H1 (cell line): ENCODE data around the gene ACTR2. TPM values are rescaled to one million over a fixed set of nuclear protein-coding genes. Genes with fewer than 3 reads are reported as not detected.

Experiments
- CTCF ChIA-PET: fragments of 300-600 bp; sonication (Branson Sonifier 250); formaldehyde crosslinking; loops from one replicate; lab custom pipeline; 2021; ENCODE audit not compliant: partially characterized antibody; lab: Charles Lee
- POLR2A ChIA-PET: fragments of 300-600 bp; sonication (Branson Sonifier 250); formaldehyde crosslinking; loops from one replicate; lab custom pipeline; 2021; ENCODE audit warnings: inconsistent platforms; ENCODE audit not compliant: partially characterized antibody; lab: Charles Lee
- DNase-seq, 2 experiments: peaks; one replicate each; pipeline versions ENCODE4 v3.0.0 to v3.0.0-alpha.2; 2010 to 2022; ENCODE audit warnings: low spot score in 2 of 2, low read depth in 1 of 2, mixed read lengths in 1 of 2
- FAIRE-seq: peaks from 2 replicates; lab custom pipeline; 2011; peaks lifted over from hg19 to GRCh38; lab: Jason Lieb, UNC
- H2AFZ ChIP-seq: 2 replicates; pipeline ENCODE4 v1.8.1; 2012; ENCODE audit warnings: low read length, inconsistent platforms
- H2AK5ac ChIP-seq: 2 replicates; pipeline ENCODE4 v1.6.1; 2013; ENCODE audit warnings: low read depth, low read length
- H2BK120ac ChIP-seq: replicated peaks from 2 replicates; pipeline ENCODE3; 2013; ENCODE audit warnings: low read depth, low read length, inconsistent platforms
- H2BK12ac ChIP-seq: 2 replicates; pipeline ENCODE4 v1.6.1; 2013; ENCODE audit warnings: low read depth, low read length
- H2BK15ac ChIP-seq: 2 replicates; pipeline ENCODE4 v1.6.1; 2013; ENCODE audit warnings: low read length
- H2BK20ac ChIP-seq: 2 replicates; pipeline ENCODE4 v1.6.1; 2013; ENCODE audit warnings: low read length
- H2BK5ac ChIP-seq: 2 replicates; pipeline ENCODE4 v1.6.1; 2013; ENCODE audit warnings: low read depth, low read length
- H3K14ac ChIP-seq: 2 replicates; pipeline ENCODE4 v1.6.1; 2013; ENCODE audit warnings: inconsistent platforms; ENCODE audit not compliant: insufficient read length
- H3K18ac ChIP-seq: 2 replicates; pipeline ENCODE4 v1.6.1; 2013; ENCODE audit warnings: low read length; ENCODE audit errors: extremely low read depth
- H3K23ac ChIP-seq: 2 replicates; pipeline ENCODE4 v1.6.1; 2013; ENCODE audit warnings: inconsistent platforms; ENCODE audit not compliant: insufficient read length
- H3K23me2 ChIP-seq: 2 replicates; pipeline ENCODE4 v1.6.1; 2013; ENCODE audit warnings: low read depth, low read length
- H3K27ac ChIP-seq: 2 replicates; pipeline ENCODE4 v1.6.1; 2011; ENCODE audit warnings: low read depth, low read length, inconsistent platforms
- H3K27me3 ChIP-seq, 4 experiments: replicated peaks in 1 of 4; 1 replicate in 1 of 4; 2 replicates in 3 of 4; pipeline versions ENCODE4 v1.6.1 to v1.8.1; 2011 to 2013; ENCODE audit warnings: low read length in 3 of 4, mild to moderate bottlenecking in 3 of 4, inconsistent platforms in 2 of 4, mixed read lengths in 2 of 4, moderate library complexity in 1 of 4; ENCODE audit not compliant: control insufficient read depth in 3 of 4, insufficient read depth in 3 of 4; ENCODE audit errors: extremely low read depth in 1 of 4
- H3K36me3 ChIP-seq, 4 experiments: 2 replicates each; pipeline versions ENCODE4 v1.6.1 to v1.8.1; 2011 to 2013; ENCODE audit warnings: mild to moderate bottlenecking in 4 of 4, low read length in 3 of 4, moderate library complexity in 2 of 4, control low read depth in 1 of 4, inconsistent platforms in 1 of 4; ENCODE audit not compliant: insufficient read depth in 4 of 4, control insufficient read depth in 2 of 4
- H3K4ac ChIP-seq: replicated peaks from 2 replicates; pipeline ENCODE3; 2013; ENCODE audit warnings: low read length, low read depth, mixed read lengths, inconsistent platforms; ENCODE audit not compliant: insufficient read length
- H3K4me1 ChIP-seq, 4 experiments: replicated peaks in 1 of 4; 1 replicate in 1 of 4; 2 replicates in 3 of 4; pipeline versions ENCODE4 v1.6.1 to v1.8.1; 2011 to 2013; ENCODE audit warnings: low read length in 3 of 4, inconsistent platforms in 2 of 4, mixed read lengths in 1 of 4; ENCODE audit not compliant: insufficient read depth in 4 of 4, control insufficient read depth in 3 of 4
- H3K4me2 ChIP-seq, 2 experiments: 2 replicates each; pipeline versions ENCODE4 v1.6.1 to v1.8.1; 2011 to 2013; ENCODE audit warnings: low read depth in 2 of 2, low read length in 2 of 2, control low read depth in 1 of 2, inconsistent platforms in 1 of 2, mild to moderate bottlenecking in 1 of 2; ENCODE audit not compliant: insufficient read depth in 1 of 2
- H3K4me3 ChIP-seq, 4 experiments: fragments of 200-600, 300-600 bp in 1 of 4; sonication (generic), shearing (Covaris generic), sonication (Bioruptor Twin) in 1 of 4; 2 replicates each; pipeline versions ENCODE4 v1.5.1 to v1.8.1; 2011 to 2016; ENCODE audit warnings: low read length in 4 of 4, low read depth in 3 of 4, control low read depth in 2 of 4, inconsistent platforms in 2 of 4, mild to moderate bottlenecking in 2 of 4, mixed read lengths in 1 of 4, moderate library complexity in 1 of 4; ENCODE audit not compliant: insufficient read depth in 2 of 4; ENCODE audit errors: extremely low read depth in 1 of 4
- H3K56ac ChIP-seq: replicated peaks from 2 replicates; pipeline ENCODE3; 2013; ENCODE audit warnings: low read depth, mild to moderate bottlenecking, mixed read lengths, low read length, inconsistent platforms; ENCODE audit not compliant: insufficient read length
- H3K79me1 ChIP-seq: 2 replicates; pipeline ENCODE4 v1.6.1; 2013; ENCODE audit warnings: low read depth, low read length, control low read depth
- H3K79me2 ChIP-seq, 2 experiments: 2 replicates each; pipeline versions ENCODE4 v1.6.1 to v1.8.1; 2012 to 2013; ENCODE audit warnings: low read length in 2 of 2, mild to moderate bottlenecking in 2 of 2, inconsistent platforms in 1 of 2; ENCODE audit not compliant: insufficient read depth in 2 of 2, control insufficient read depth in 1 of 2
- H3K9ac ChIP-seq, 4 experiments: replicated peaks in 1 of 4; 1 replicate in 1 of 4; 2 replicates in 3 of 4; pipeline versions ENCODE4 v1.6.1 to v1.8.1; 2011 to 2013; ENCODE audit warnings: low read depth in 3 of 4, low read length in 3 of 4, control low read depth in 2 of 4, mild to moderate bottlenecking in 2 of 4, moderate library complexity in 2 of 4, inconsistent platforms in 1 of 4; ENCODE audit errors: extremely low read depth in 1 of 4
- H3K9me3 ChIP-seq, 2 experiments: 2 replicates each; pipeline versions ENCODE4 v1.6.1 to v1.8.1; 2012 to 2013; ENCODE audit warnings: mild to moderate bottlenecking in 2 of 2, moderate library complexity in 2 of 2, control low read depth in 1 of 2, inconsistent platforms in 1 of 2, low read depth in 1 of 2, low read length in 1 of 2, mixed read lengths in 1 of 2; ENCODE audit not compliant: insufficient read depth in 2 of 2
- H4K20me1 ChIP-seq, 2 experiments: replicated peaks in 1 of 2; 2 replicates each; pipeline versions ENCODE3 to v1.8.1; 2011 to 2013; ENCODE audit warnings: inconsistent platforms in 2 of 2, low read length in 2 of 2, mild to moderate bottlenecking in 1 of 2; ENCODE audit not compliant: insufficient read depth in 2 of 2, control insufficient read depth in 1 of 2
- H4K5ac ChIP-seq: 2 replicates; pipeline ENCODE4 v1.6.1; 2013; ENCODE audit warnings: low read length, low read depth, mixed read lengths, inconsistent platforms; ENCODE audit not compliant: insufficient read length
- H4K8ac ChIP-seq: 2 replicates; pipeline ENCODE4 v1.8.0; 2013; ENCODE audit warnings: mild to moderate bottlenecking, moderate library complexity, low read length, inconsistent platforms; ENCODE audit not compliant: insufficient read depth; ENCODE audit errors: extremely low read depth
- H4K91ac ChIP-seq: replicated peaks from 2 replicates; pipeline ENCODE3; 2013; ENCODE audit warnings: low read length, mixed read lengths, inconsistent platforms; ENCODE audit not compliant: insufficient read length
- CBX8 ChIP-seq: fragments of 300-800, 300-1000 bp; sonication (generic); IDR thresholded peaks from 2 replicates; pipeline ENCODE4 v1.7.1; 2016; ENCODE audit warnings: low read depth, low read length, borderline replicate concordance
- WGBS, 2 experiments: shearing (Covaris generic) in 1 of 2; methylation state at CpG; one replicate each; pipeline versions ENCODE4 v1.1.6 to v1.1.7; 2013 to 2015; ENCODE audit warnings: low lambda C conversion rate in 2 of 2, mixed read lengths in 2 of 2, inconsistent platforms in 1 of 2, low coverage in 1 of 2, missing lambda C conversion rate in 1 of 2; ENCODE audit not compliant: insufficient replicate concordance in 2 of 2, insufficient coverage in 1 of 2, insufficient read length in 1 of 2; ENCODE audit errors: extremely low coverage in 1 of 2, missing lambda C conversion rate in 1 of 2; 5-methylcytosine and 5-hydroxymethylcytosine counted together
- polyA plus RNA-seq, 7 experiments: library from polyadenylated mRNA; depleted of rRNA in 3 of 7; stranded (reverse) in 5 of 7; unstranded in 2 of 7; fragments of >200 nt in 5 of 7; fragments of 200-250 nt in 2 of 7; gene quantifications; 1 replicate in 5 of 7; 2 replicates in 1 of 7; 4 replicates in 1 of 7; pipeline versions ENCODE4 v1.2.1 to v1.2.3, GENCODE V29; 2011 to 2013; ENCODE audit warnings: missing spikeins in 2 of 7, mixed read lengths in 2 of 7
- total RNA-seq: library from RNA; stranded (reverse); fragmentation: NEBNext Ultra II Directional; extraction: Animal tissue kit (Norgen Biotek cat#: 25700); gene quantifications from 2 replicates; pipeline ENCODE4 v1.2.1, GENCODE V29; 2021

ACTR2 gene
- total and polyA plus RNA-seq, 2 of the 8 experiments (the other 6 are each of a cell fraction or from before 2014, with no cell fraction given): 28.3 to 171 TPM

GRCh38 chr2:65277118-65277517 is 49.5 kb downstream of the ACTR2 start:
- ChIA-PET CTCF (interaction anchor here (1.1 to 2.1 kb wide), 5 partner anchors 12 to 275 kb away, joined by 3 to 8 read pairs (median 5); no protein-coding TSS in a partner anchor), POLR2A (interaction anchor here (1.3 kb wide), 1 partner anchor 158 kb away, joined by 4 read pairs; no protein-coding TSS in a partner anchor)
- no peak for FAIRE-seq
- DNase-seq: no peak
- Histone ChIP-seq H3K9me3 (no peaks in the 10 kb centered on the region), H3K9ac (no peak overlapping the region), H3K27ac (no peak overlapping the region), H3K4me1 (0 out of 7 replicates have a peak, but pooled peaks cover 0 to 2% (median 0%) of the 10 kb centered on the region in 4 experiments), H4K5ac (no peak overlapping the region), H2AK5ac (no peak overlapping the region), H3K27me3 (peaks cover 44 to 89% (median 83%) of the 10 kb centered on the region in 4 experiments), H2BK120ac (no peak overlapping the region), H3K36me3 (peaks cover 0 to 7% (median 2%) of the 10 kb centered on the region in 4 experiments; a peak in 2 of 8 replicates), H2BK20ac (no peak overlapping the region), H2BK12ac (no peak overlapping the region), H2BK5ac (no peak overlapping the region), H3K4me3 (no peak overlapping the region), H3K14ac (no peak overlapping the region), H3K4me2 (no peak overlapping the region), H3K79me2 (no peaks in the 10 kb centered on the region), H3K23me2 (no peaks in the 10 kb centered on the region), H3K79me1 (no peaks in the 10 kb centered on the region), H4K20me1 (peaks cover 2 to 16% of the 10 kb centered on the region in 2 experiments), H3K4ac (no peak overlapping the region), H3K56ac (no peak overlapping the region), H4K8ac (no peak overlapping the region), H4K91ac (no peak overlapping the region), H2BK15ac (no peak overlapping the region), H3K23ac (no peak overlapping the region), H2AFZ (no peak overlapping the region), H3K18ac (no peak overlapping the region)
- 77% methylated on average over 3 of the region's 3 CpGs; no CpG with 5 or more reads in 1 of the 2 experiments for WGBS, 2 experiments
- no peak for TF ChIP-seq CBX8
